GM12874 (cell line): ENCODE data around the gene CFAP92.

Experiments
- TF ChIP-seq, protein P1 (sequence below): IDR thresholded peaks from 2 replicates; pipeline ENCODE4 v1.5.1; 2011; ENCODE audit warnings: low read depth, mild to moderate bottlenecking, control low read depth, low read length, moderate library complexity; ENCODE audit not compliant: insufficient read depth

Gene CFAP92

GRCh38 chr3:128922804-128923459 lies 70.9 kb downstream of the CFAP92 start:
- TF ChIP-seq, protein P1, sequence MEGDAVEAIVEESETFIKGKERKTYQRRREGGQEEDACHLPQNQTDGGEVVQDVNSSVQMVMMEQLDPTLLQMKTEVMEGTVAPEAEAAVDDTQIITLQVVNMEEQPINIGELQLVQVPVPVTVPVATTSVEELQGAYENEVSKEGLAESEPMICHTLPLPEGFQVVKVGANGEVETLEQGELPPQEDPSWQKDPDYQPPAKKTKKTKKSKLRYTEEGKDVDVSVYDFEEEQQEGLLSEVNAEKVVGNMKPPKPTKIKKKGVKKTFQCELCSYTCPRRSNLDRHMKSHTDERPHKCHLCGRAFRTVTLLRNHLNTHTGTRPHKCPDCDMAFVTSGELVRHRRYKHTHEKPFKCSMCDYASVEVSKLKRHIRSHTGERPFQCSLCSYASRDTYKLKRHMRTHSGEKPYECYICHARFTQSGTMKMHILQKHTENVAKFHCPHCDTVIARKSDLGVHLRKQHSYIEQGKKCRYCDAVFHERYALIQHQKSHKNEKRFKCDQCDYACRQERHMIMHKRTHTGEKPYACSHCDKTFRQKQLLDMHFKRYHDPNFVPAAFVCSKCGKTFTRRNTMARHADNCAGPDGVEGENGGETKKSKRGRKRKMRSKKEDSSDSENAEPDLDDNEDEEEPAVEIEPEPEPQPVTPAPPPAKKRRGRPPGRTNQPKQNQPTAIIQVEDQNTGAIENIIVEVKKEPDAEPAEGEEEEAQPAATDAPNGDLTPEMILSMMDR, result no peak

DNA sequence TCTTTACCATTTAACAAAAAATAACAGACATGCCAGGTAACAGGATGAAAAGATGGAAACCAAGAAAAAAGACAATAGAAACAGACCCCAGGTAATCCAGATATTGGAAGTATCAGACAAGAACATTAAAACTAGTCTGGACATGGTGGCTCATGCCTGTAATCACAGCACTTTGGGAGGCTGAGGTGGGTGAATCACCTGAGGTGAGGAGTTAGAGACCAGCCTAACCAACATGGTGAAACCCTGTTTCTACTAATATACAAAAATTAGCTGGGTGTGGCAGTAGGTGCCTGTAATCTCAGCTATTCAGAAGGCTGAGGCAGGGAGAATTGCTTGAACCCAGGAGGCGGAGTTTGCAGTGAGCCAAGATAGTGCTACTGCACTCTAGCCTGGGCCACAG lies 73.9 kb downstream of the CFAP92 start:
- TF ChIP-seq, protein P1, result no peak

DNA sequence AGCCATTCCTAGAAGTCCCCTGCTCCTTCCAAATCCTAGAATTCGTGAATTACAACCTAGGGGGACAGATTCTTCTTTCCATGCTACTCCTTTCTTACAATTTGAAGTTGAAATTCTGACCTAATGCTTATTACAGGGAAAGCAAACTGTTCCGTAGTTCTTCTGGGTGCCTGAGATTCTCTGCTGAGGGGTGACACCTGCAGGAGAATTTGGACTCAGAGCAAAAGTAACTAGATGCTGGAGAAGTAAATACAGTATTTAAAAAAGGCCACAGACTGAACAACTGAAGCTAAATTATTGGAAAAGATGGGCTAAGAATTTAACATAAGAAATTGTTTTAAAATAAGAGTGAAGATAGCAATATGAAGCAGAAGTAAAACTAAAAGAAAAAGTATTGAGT lies 76.6 kb downstream of the CFAP92 start:
- TF ChIP-seq, protein P1, result no peak

DNA sequence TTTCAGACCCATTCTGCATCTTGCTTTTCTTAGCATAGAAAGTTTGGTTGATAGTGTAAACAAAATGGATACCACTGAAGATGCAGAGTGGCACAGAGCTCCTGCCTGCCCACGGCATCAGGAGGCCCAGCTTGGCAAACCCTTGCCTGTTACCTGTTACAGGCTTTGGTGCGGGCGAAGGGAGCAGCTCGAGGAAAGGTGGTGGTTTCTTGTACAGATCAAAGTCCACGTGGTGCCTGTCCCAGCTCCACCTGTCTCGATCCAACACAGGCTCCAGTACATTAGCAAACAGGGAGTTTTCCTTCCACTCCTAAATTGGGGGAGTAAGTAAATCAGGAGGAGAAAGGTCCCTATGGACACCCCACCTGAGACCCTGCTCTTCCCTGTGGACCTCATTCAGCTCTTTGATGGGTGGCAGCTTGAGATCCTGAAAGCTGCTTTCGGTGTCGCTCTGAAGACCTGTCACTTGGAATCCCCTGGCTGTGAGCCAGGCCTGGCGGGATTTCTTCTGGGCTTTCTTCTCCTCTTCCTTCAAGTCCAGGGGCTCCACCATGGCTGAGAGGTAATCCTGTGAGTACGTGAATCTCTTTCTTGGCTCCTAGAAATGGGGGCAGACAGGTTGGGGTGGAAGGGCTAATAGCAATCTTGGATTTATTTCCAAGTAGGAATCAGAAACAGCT lies 78.8 kb downstream of the CFAP92 start:
- TF ChIP-seq, protein P1, result no peak

GRCh38 chr3:128911911-128912310 lies 82.0 kb downstream of the CFAP92 start:
- TF ChIP-seq, protein P1, result no peak

- TF ChIP-seq, protein P1, result no peak
Measured at GRCh38 chr3:128910006-128910405, 83.9 kb downstream of the CFAP92 start.

- TF ChIP-seq, protein P1, result no peak
Measured at GRCh38 chr3:128908951-128909350, 84.9 kb downstream of the CFAP92 start.
